GM20431 (cell line): ENCODE data around the gene WDR81.
"Not testable (repeated sequence)": the region's sequence is repeated elsewhere in the genome, so short reads cannot be mapped to it uniquely, and the experiment has no call there.

Experiments used
- in situ Hi-C: fragments of 300-500 bp; cut with MseI, MboI; formaldehyde crosslinking; loops from one replicate; pipeline ENCODE4 v1.15.0; 2020; ENCODE audit warnings: low sequenced_read_pairs; ENCODE audit not compliant: unreplicated experiment

Gene WDR81

GRCh38 chr17:1752425-1753262 is 28.1 kb downstream of the WDR81 start:
- in situ Hi-C loops: no loop called here

- in situ Hi-C loops: no loop called here
Observed at GRCh38 chr17:1753767-1754429, 29.4 kb downstream of the WDR81 start.

GRCh38 chr17:1754430-1755112 is 30.1 kb downstream of the WDR81 start:
- in situ Hi-C loops: no loop called here

- in situ Hi-C loops: no loop called here
Observed at GRCh38 chr17:1755252-1755826, 30.8 kb downstream of the WDR81 start.

GRCh38 chr17:1755827-1756262 is 31.3 kb downstream of the WDR81 start:
- in situ Hi-C loops: no loop called here

GRCh38 chr17:1758807-1759206 is 34.3 kb downstream of the WDR81 start:
- in situ Hi-C loops: no loop called here

- in situ Hi-C loops: no loop called here
Observed at GRCh38 chr17:1759529-1759928, 35.0 kb downstream of the WDR81 start.

- in situ Hi-C loops: no loop called here
Observed at GRCh38 chr17:1762233-1762900, 37.9 kb downstream of the WDR81 start.

GRCh38 chr17:1762901-1763898 is 38.7 kb downstream of the WDR81 start:
- in situ Hi-C loops: no loop called here

GRCh38 chr17:1764284-1764683 is 39.8 kb downstream of the WDR81 start:
- in situ Hi-C loops: no loop called here

GRCh38 chr17:1764705-1765104 is 40.2 kb downstream of the WDR81 start:
- in situ Hi-C loops: not testable (repeated sequence)

- in situ Hi-C loops: no loop called here
Observed at GRCh38 chr17:1765576-1765975, 41.1 kb downstream of the WDR81 start.

GRCh38 chr17:1766382-1767135 is 42.1 kb downstream of the WDR81 start:
- in situ Hi-C loops: no loop called here

GRCh38 chr17:1767358-1767757 is 42.9 kb downstream of the WDR81 start:
- in situ Hi-C loops: no loop called here

- in situ Hi-C loops: no loop called here
Observed at GRCh38 chr17:1769822-1770477, 45.4 kb downstream of the WDR81 start.

GRCh38 chr17:1773000-1773695 is 48.6 kb downstream of the WDR81 start:
- in situ Hi-C loops: not testable (repeated sequence)

GRCh38 chr17:1773696-1774181 is 49.2 kb downstream of the WDR81 start:
- in situ Hi-C loops: no loop called here
